GM21360 (cell line): ENCODE measurements around the gene HIVEP3.

ENCODE experiments used
- ATAC-seq: cut with Tn5 transposase; IDR thresholded peaks from one replicate; pipeline ENCODE4 v1.9.1; 2021; ENCODE audit warnings: mild to moderate bottlenecking, moderate library complexity; ENCODE audit not compliant: unreplicated experiment

HIVEP3 gene

GRCh38 chr1:41735631-41736260 lies 183.0 kb downstream of the HIVEP3 start:
- no peak for ATAC-seq

GRCh38 chr1:41735139-41735538 lies 183.6 kb downstream of the HIVEP3 start:
- no peak for ATAC-seq

DNA sequence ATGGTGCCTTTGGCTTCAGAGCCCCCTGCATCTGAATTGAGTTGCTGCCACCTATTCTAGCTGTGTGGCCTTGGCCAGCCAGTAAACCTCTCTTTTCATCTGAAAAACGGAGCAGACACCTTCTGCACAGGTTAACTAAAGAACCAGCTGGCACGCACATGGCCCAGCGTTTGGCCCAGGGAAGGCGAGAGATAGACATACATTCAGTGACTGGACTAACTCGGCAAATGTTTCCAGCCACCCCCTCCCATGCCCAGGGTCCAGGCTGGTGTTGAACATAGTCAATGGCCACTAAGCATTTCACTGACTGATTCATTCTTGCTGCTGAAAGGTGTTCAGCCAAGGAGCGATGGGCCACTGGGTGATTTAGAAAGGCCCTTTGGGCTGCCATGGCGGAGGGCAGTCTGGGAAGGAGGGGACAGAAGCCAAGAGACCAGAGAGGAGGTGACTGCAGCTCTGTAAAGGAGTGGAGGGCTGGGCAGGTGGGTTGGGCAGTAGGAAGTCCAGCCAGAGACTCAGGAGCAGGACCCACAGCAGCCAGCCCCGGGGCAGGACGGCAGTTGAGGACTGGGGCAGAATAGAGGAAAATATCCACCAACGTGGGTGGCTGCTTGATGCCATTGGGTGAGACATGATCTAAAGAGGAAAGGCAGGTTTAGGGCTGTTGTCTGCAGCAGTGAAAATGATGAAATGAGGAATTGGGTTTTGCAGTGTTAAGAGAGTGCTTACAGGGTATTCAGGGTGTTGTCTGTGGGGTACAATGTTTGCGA lies 184.3 kb downstream of the HIVEP3 start:
- ATAC-seq = no peak

DNA sequence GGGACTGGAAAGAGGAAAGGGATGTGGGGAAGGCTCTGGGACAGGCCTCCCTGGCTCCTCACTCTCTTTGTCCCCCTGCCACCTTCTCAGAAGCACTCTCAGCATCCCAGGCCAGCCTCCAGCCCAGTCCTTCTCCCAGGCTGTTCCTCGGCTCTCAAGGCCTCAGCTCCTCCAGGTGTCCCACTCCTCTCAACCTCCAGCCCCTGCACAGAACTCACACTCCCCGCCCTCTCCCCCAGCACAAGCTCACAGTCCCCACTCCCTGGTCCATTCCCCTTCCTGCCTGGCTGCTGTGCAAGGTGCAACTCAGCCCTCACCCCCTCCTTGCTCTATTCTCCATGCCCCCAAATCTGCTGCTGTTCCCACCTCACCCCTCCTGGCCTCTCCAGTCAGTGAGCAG lies 185.0 kb downstream of the HIVEP3 start:
- ATAC-seq = no peak

GRCh38 chr1:41733021-41733420 lies 185.7 kb downstream of the HIVEP3 start:
- no peak for ATAC-seq

DNA sequence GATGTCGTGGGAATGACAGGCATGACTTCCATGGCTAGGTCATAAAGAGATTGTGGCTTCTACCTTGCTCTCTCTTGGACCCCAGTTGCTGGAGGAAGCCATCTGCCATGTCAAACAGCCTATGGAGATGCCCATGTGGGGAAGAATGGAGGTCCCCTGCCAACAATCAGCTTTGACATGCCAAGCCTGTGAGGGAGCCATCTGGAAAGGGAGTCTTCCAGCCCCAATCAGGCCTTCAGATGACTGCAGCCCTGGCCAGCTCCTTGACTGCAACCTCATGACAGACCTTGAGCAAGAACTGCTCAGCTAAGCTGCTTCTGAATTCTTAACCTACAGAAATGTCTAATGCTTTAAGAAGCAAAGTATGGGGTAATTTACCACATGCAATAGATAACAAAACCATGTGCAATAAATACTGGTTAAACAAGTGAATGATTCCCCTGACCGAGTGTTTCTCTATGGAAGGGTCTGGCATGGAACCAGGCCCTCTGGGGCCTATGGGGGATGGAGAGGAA lies 187.1 kb downstream of the HIVEP3 start:
- ATAC-seq = no peak

DNA sequence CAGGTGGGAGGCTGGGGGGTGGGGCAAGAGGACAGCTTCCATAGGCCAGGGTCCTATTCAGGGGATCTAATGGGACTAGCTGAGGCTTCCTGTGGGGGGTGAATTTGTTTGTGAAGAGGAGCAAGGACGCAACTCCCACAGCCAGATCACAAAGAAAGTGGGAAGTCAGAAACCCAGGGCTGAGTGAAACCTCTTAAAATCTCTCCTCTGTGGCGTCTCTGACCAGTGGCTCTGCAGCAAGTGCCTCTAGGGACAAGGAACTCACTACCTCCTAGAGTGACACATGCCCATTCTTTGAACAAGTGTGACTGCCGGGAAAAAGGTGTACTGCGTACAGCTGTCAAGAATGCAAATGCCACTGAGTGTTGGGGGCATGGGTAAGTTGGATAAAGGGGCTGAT lies 187.9 kb downstream of the HIVEP3 start:
- no peak for ATAC-seq

- ATAC-seq = peak; percentile 67
Measured at GRCh38 chr1:41728403-41729202, 190.1 kb downstream of the HIVEP3 start.

DNA sequence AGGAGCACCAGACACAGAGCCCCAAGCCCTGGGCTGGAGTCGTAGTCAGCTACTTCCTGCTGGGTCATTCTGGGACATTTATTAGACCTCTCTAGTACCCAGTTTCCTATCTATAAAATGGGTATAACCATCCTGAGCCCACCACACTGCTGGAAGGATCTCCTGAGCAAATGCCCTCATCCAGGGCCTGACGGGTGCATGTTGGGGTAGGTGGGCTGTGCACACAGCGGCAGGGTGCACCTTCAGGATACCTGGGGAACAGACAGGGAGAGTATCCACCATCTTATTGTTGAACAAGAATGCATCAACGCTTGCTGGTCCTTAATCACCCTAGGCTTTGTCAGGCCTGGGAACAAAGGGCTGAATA lies 191.0 kb downstream of the HIVEP3 start:
- no peak for ATAC-seq

GRCh38 chr1:41726899-41727748 lies 191.6 kb downstream of the HIVEP3 start:
- no peak for ATAC-seq

DNA sequence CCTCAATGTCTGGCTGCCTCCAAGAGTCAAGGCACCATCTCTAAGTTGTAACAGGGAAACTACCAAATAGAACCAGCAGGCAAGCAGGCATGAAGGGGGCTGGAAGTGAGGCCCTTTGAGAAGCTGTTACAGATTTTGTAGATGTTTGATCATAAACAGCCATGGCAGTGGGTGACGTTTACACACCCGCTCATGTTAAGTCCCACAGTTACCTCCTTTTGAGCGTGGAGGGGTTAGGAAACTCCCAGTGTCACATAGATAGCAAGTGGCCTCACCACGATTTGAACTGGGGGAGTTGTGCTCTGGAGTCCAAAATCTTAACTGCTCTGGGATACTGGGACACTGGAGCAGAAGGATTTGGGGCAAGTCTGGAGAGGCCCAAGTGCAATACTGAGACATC lies 192.4 kb downstream of the HIVEP3 start:
- ATAC-seq = no peak

GRCh38 chr1:41724926-41725325 lies 193.8 kb downstream of the HIVEP3 start:
- ATAC-seq = no peak

GRCh38 chr1:41724248-41724647 lies 194.5 kb downstream of the HIVEP3 start:
- ATAC-seq = no peak

DNA sequence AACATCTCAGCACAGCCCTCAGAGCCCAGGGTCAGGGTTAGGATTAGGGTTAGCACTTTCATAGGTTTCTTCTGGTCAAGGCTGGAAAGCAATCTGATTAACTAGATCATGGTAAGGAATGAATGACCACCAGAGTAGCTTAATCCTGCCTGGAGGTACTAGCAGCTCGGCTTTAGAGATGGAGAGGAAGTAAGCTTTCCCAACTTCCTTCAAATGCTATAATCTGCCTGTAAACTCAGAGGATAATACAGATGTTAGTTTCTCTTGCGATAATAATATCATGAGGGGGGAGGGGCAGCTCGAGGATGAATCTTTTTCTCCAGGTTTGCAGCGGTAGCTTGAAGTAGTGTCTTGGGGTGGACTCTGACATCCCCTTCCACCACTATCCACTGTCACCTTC lies 194.9 kb downstream of the HIVEP3 start:
- ATAC-seq = no peak

DNA sequence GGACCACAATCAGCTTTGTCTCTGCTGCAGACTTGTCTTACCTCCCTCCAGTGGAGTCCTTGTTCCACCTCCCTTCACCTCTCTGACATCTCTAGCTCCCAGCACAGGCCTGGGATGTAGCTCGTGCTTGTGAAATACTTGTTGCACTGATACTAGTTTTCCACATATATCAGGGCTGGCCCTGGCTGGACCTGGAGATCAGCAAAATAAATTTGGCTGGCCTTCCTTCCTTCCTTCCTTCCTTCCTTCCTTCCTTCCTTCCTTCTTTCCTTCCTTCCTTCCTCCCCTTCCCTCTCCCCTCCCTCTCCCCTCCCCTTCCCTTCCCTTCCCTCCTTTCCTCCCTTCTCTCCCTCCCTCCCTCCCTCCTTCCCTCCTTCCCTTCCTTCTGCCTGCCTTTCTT lies 196.5 kb downstream of the HIVEP3 start:
- ATAC-seq = no peak

DNA sequence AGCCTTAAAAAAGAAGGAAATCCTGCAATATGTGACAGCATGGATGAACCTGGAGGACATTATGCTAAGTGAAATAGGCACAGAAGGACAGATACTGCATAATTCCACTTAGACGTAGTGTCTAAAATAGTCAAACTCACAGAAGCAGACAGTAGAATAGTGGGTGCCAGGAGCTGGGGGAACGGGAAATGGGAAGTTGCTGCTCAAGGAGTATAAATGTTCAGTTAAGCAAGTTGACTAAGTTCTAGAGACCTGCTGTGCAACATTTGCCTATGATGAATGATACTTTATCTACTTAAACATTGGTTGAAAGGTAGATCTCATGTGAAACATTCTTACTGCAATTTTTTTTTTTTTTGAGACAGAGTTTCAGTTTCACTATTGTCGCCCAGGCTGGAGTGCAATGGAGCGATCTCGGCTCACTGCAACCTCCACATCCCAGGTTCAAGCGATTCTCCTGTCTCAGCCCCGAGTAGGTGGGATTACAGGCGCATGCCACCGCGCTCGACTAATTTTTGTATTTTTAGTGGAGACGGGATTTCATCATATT lies 197.8 kb downstream of the HIVEP3 start:
- ATAC-seq = peak; percentile 51

- ATAC-seq = no peak
Measured at GRCh38 chr1:41719590-41719989, 199.1 kb downstream of the HIVEP3 start.

GRCh38 chr1:41719128-41719527 lies 199.6 kb downstream of the HIVEP3 start:
- no peak for ATAC-seq

- no peak for ATAC-seq
Measured at GRCh38 chr1:41718497-41718896, 200.2 kb downstream of the HIVEP3 start.
